ENCODE results near the gene NDUFB7. TPM values are rescaled to one million over a fixed set of nuclear protein-coding genes. Genes with fewer than 3 reads are reported as not detected.

Gene NDUFB7
- total and polyA plus RNA-seq, 2 of the 8 experiments (the other 6 are each of a cell fraction or from before 2014, with no cell fraction given): 151 to 740 TPM

GRCh38 chr19:14570864-14571527, 870 bp downstream of the NDUFB7 start:
- Histone ChIP-seq H4K20me1 (replicated peaks in 1 of 2; ENCODE audit: control insufficient read depth in 1 of 2, insufficient read depth in 2 of 2, low read length in 2 of 2) (peaks cover 0 to 10% of the 10 kb centered on the region in 2 experiments), H3K27ac (ENCODE audit: low read depth, low read length) (no peak overlapping the region), H3K36me3 (ENCODE audit: control insufficient read depth in 2 of 4, insufficient read depth in 4 of 4, low read length in 3 of 4) (peaks cover 0 to 3% (median 2%) of the 10 kb centered on the region in 4 experiments; a peak in 2 of 8 replicates), H2BK120ac (replicated peaks; ENCODE audit: low read depth, low read length) (no peak overlapping the region), H3K4me3 (ENCODE audit: extremely low read depth in 1 of 4, insufficient read depth in 2 of 4, low read depth in 3 of 4, low read length in 4 of 4) (peak overlapping the region; percentile 50 to 98 (median 89)), H2BK20ac (ENCODE audit: low read length) (no peak overlapping the region), H4K91ac (replicated peaks; ENCODE audit: insufficient read length, low read length) (no peak overlapping the region), H3K9ac (replicated peaks in 1 of 4; ENCODE audit: extremely low read depth in 1 of 4, low read depth in 3 of 4, low read length in 3 of 4) (peak overlapping the region in 3 of 4 experiments; percentile 76 to 82 (median 77); a peak in 5 of 7 replicates), H3K79me2 (ENCODE audit: control insufficient read depth in 1 of 2, insufficient read depth in 2 of 2, low read length in 2 of 2) (peaks cover 0 to 19% of the 10 kb centered on the region in 2 experiments; a peak in 2 of 4 replicates), H3K4me2 (ENCODE audit: insufficient read depth in 1 of 2, low read depth in 2 of 2, low read length in 2 of 2) (peak overlapping the region; percentile 57 to 91), H3K56ac (replicated peaks; ENCODE audit: insufficient read length, low read depth, low read length) (peak overlapping the region; percentile 89), H2BK5ac (ENCODE audit: low read depth, low read length) (peak overlapping the region; percentile 90; the same call in 1 of the 2 replicates), H3K9me3 (ENCODE audit: insufficient read depth in 2 of 2, low read depth in 1 of 2, low read length in 1 of 2) (no peaks in the 10 kb centered on the region), H3K79me1 (ENCODE audit: low read depth, low read length) (no peaks in the 10 kb centered on the region; the same call in none of the 2 replicates), H3K18ac (ENCODE audit: extremely low read depth, low read length) (no peak overlapping the region), H3K4me1 (replicated peaks in 1 of 4; ENCODE audit: control insufficient read depth in 3 of 4, insufficient read depth in 4 of 4, low read length in 3 of 4) (peaks cover 0 to 4% (median 2%) of the 10 kb centered on the region in 4 experiments; a peak in 3 of 7 replicates), H4K8ac (ENCODE audit: extremely low read depth, insufficient read depth, low read length) (peak overlapping the region; percentile 80), H3K27me3 (replicated peaks in 1 of 4; ENCODE audit: control insufficient read depth in 3 of 4, extremely low read depth in 1 of 4, insufficient read depth in 3 of 4, low read length in 3 of 4) (no peaks in the 10 kb centered on the region), H3K4ac (replicated peaks; ENCODE audit: insufficient read length, low read depth, low read length) (no peak overlapping the region), H3K14ac (ENCODE audit: insufficient read length) (no peak overlapping the region), H2BK12ac (ENCODE audit: low read depth, low read length) (no peak overlapping the region), H2BK15ac (ENCODE audit: low read length) (no peak overlapping the region), H3K23me2 (ENCODE audit: low read depth, low read length) (no peaks in the 10 kb centered on the region; the same call in 1 of the 2 replicates), H2AK5ac (ENCODE audit: low read depth, low read length) (no peak overlapping the region), H4K5ac (ENCODE audit: insufficient read length, low read depth, low read length) (no peak overlapping the region), H2AFZ (ENCODE audit: low read length) (no peak overlapping the region), H3K23ac (ENCODE audit: insufficient read length) (no peak overlapping the region)
- ChIA-PET CTCF (ENCODE audit: partially characterized antibody) (interaction anchor here (0.6 to 10.8 kb wide), 10 partner anchors 9 to 660 kb away, joined by 3 to 149 read pairs (median 4); partner anchors contain the start of gene ZNF333), POLR2A (ENCODE audit: partially characterized antibody) (interaction anchor here (1.0 to 1.9 kb wide), 3 partner anchors 14 to 119 kb away, joined by 4 to 14 read pairs (median 4); partner anchors contain the start of gene ZNF333)
- DNase-seq (ENCODE audit: low read depth in 1 of 2, low spot score in 2 of 2) (no peak), FAIRE-seq (no peak)
- TF ChIP-seq KDM1A (IDR thresholded peaks at IDR 0.05; ENCODE audit: borderline replicate concordance, low read length) (peak; percentile 69; the same call in 1 of the 2 replicates), CTBP2 (IDR thresholded peaks at IDR 0.05; ENCODE audit: borderline replicate concordance, insufficient read depth, insufficient read length, low read length) (no peak)
- WGBS, 2 experiments (ENCODE audit: extremely low coverage in 1 of 2, insufficient coverage in 1 of 2, insufficient read length in 1 of 2, insufficient replicate concordance in 2 of 2, low coverage in 1 of 2, low lambda C conversion rate in 2 of 2, missing lambda C conversion rate in 1 of 2): 61% methylated on average over 22 of the region's 22 CpGs; no CpG with 5 or more reads in 1 of the 2 experiments

Data from H1 (cell line).